Neuronal stem cell (in vitro differentiated cells): Measurements from ENCODE around the gene PLAAT1.

Source experiments
- DNase-seq: peaks from one replicate; pipeline ENCODE4 v3.0.0-alpha.2; 2013; ENCODE audit warnings: low spot score
- H2AFZ ChIP-seq: one replicate; pipeline ENCODE4 v1.6.1; 2013; ENCODE audit warnings: mild to moderate bottlenecking, low read length, inconsistent platforms
- H2AK5ac ChIP-seq: 2 replicates; pipeline ENCODE4 v1.6.1; 2013; ENCODE audit warnings: low read depth, mild to moderate bottlenecking, inconsistent platforms, low read length, moderate library complexity, mixed read lengths
- H2BK120ac ChIP-seq: 2 replicates; pipeline ENCODE4 v1.6.1; 2013; ENCODE audit warnings: low read depth, mild to moderate bottlenecking, inconsistent platforms, low read length, moderate library complexity, mixed read lengths
- H2BK12ac ChIP-seq: one replicate; pipeline ENCODE4 v1.6.1; 2013; ENCODE audit warnings: low read length, inconsistent platforms
- H2BK15ac ChIP-seq: 2 replicates; pipeline ENCODE4 v1.6.1; 2013; ENCODE audit warnings: mild to moderate bottlenecking, low read length, inconsistent platforms, mixed read lengths
- H2BK5ac ChIP-seq: one replicate; pipeline ENCODE4 v1.6.1; 2013; ENCODE audit warnings: inconsistent platforms, mild to moderate bottlenecking, low read length, moderate library complexity
- H3K14ac ChIP-seq: one replicate; pipeline ENCODE4 v1.6.1; 2013; ENCODE audit warnings: low read length, inconsistent platforms
- H3K18ac ChIP-seq: 2 replicates; pipeline ENCODE4 v1.6.1; 2013; ENCODE audit warnings: low read length, inconsistent platforms
- H3K23ac ChIP-seq: 2 replicates; pipeline ENCODE4 v1.6.1; 2013; ENCODE audit warnings: low read depth, mild to moderate bottlenecking, mixed read lengths, low read length, inconsistent platforms; ENCODE audit not compliant: poor library complexity
- H3K27ac ChIP-seq: replicated peaks from 3 replicates; pipeline ENCODE4 v1.5.1; 2013; ENCODE audit warnings: low read length, inconsistent platforms
- H3K27me3 ChIP-seq, 3 experiments: 2 replicates each; pipeline ENCODE4 v1.6.1; 2013; ENCODE audit warnings: low read length in 3 of 3, mild to moderate bottlenecking in 2 of 3, inconsistent platforms in 1 of 3, low read depth in 1 of 3, mixed read lengths in 1 of 3, moderate library complexity in 1 of 3; ENCODE audit not compliant: control insufficient read depth in 3 of 3, insufficient read depth in 3 of 3
- H3K36me3 ChIP-seq, 2 donors: replicated peaks in 1 of 2; 2 replicates each; pipeline ENCODE4 v1.6.1; 2013; ENCODE audit warnings: low read length in 2 of 2; ENCODE audit not compliant: control insufficient read depth in 2 of 2, insufficient read depth in 2 of 2
- H3K4ac ChIP-seq: 2 replicates; pipeline ENCODE4 v1.6.1; 2013; ENCODE audit warnings: inconsistent platforms, mild to moderate bottlenecking, low read length, moderate library complexity
- H3K4me1 ChIP-seq, 2 donors: 1 replicate in 1 of 2; 2 replicates in 1 of 2; pipeline ENCODE4 v1.6.1; 2013; ENCODE audit warnings: low read length in 2 of 2, low read depth in 1 of 2; ENCODE audit not compliant: control insufficient read depth in 2 of 2, insufficient read depth in 1 of 2
- H3K4me2 ChIP-seq: one replicate; pipeline ENCODE4 v1.6.1; 2013; ENCODE audit warnings: mild to moderate bottlenecking, low read length, inconsistent platforms; ENCODE audit not compliant: insufficient read depth, poor library complexity, severe bottlenecking
- H3K4me3 ChIP-seq, 2 donors: 2 replicates each; pipeline ENCODE4 v1.5.1; 2013; ENCODE audit warnings: low read length in 2 of 2, mild to moderate bottlenecking in 2 of 2, inconsistent platforms in 1 of 2, moderate library complexity in 1 of 2
- H3K79me1 ChIP-seq: one replicate; pipeline ENCODE4 v1.6.1; 2013; ENCODE audit warnings: low read depth, mild to moderate bottlenecking, inconsistent platforms, low read length, moderate library complexity
- H3K9ac ChIP-seq: one replicate; pipeline ENCODE4 v1.6.1; 2013; ENCODE audit warnings: mild to moderate bottlenecking, low read depth, low read length, inconsistent platforms; ENCODE audit not compliant: poor library complexity
- H3K9me3 ChIP-seq, 2 donors: replicated peaks in 1 of 2; 2 replicates each; pipeline versions ENCODE3 to v1.6.1; 2013; ENCODE audit warnings: low read length in 2 of 2, mild to moderate bottlenecking in 2 of 2, inconsistent platforms in 1 of 2, low read depth in 1 of 2, mixed read lengths in 1 of 2, moderate library complexity in 1 of 2; ENCODE audit not compliant: control insufficient read depth in 2 of 2, insufficient read depth in 1 of 2
- H4K8ac ChIP-seq: one replicate; pipeline ENCODE4 v1.6.1; 2013; ENCODE audit warnings: low read depth, mild to moderate bottlenecking, inconsistent platforms, low read length, moderate library complexity
- H4K91ac ChIP-seq: one replicate; pipeline ENCODE4 v1.6.1; 2013; ENCODE audit warnings: low read length, low read depth, mild to moderate bottlenecking, inconsistent platforms; ENCODE audit not compliant: poor library complexity
- WGBS, 2 donors: extraction: QIAGEN DNeasy Blood & Tissue Kit; methylation state at CpG; one replicate each; pipeline ENCODE4 v1.1.7; 2013; ENCODE audit warnings: missing lambda C conversion rate in 2 of 2, mixed read lengths in 1 of 2; ENCODE audit not compliant: insufficient read length in 2 of 2, insufficient replicate concordance in 1 of 2; ENCODE audit errors: extremely low coverage in 2 of 2; 5-methylcytosine and 5-hydroxymethylcytosine counted together

Gene PLAAT1

GRCh38 chr3:193317682-193318300 lies 76.8 kb downstream of the PLAAT1 start:
- no peak overlapping the region for H3K9ac ChIP-seq
- H3K18ac ChIP-seq, result no peak overlapping the region
- H2BK120ac ChIP-seq, result no peak overlapping the region
- no peak overlapping the region for H3K23ac ChIP-seq
- no peak overlapping the region for H3K14ac ChIP-seq
- no peak overlapping the region for H3K4me2 ChIP-seq
- H2AFZ ChIP-seq, result no peak overlapping the region
- no peaks in the 10 kb centered on the region for H3K9me3 ChIP-seq
- no peak overlapping the region for H2BK15ac ChIP-seq
- WGBS, 2 donors, result no CpG with 5 or more reads among the region's 2 CpGs
- no peak overlapping the region for H4K8ac ChIP-seq
- no peak overlapping the region for H2BK5ac ChIP-seq
- no peak for DNase-seq
- H3K4me1 ChIP-seq, result peaks cover 0 to 13% of the 10 kb centered on the region in 2 donors
- H3K79me1 ChIP-seq, result no peaks in the 10 kb centered on the region
- H3K27ac ChIP-seq, result no peak overlapping the region
- H3K36me3 ChIP-seq, result no peaks in the 10 kb centered on the region
- H4K91ac ChIP-seq, result no peak overlapping the region
- no peaks in the 10 kb centered on the region for H3K27me3 ChIP-seq
- H3K4ac ChIP-seq, result no peak overlapping the region
- H2BK12ac ChIP-seq, result no peak overlapping the region
- H3K4me3 ChIP-seq, result no peak overlapping the region
- no peak overlapping the region for H2AK5ac ChIP-seq
